ENCODE measurements around the gene CYFIP1.
A peak's percentile ranks its signal among the peaks of the same experiment; 100 is the strongest.

The CYFIP1 gene

DNA sequence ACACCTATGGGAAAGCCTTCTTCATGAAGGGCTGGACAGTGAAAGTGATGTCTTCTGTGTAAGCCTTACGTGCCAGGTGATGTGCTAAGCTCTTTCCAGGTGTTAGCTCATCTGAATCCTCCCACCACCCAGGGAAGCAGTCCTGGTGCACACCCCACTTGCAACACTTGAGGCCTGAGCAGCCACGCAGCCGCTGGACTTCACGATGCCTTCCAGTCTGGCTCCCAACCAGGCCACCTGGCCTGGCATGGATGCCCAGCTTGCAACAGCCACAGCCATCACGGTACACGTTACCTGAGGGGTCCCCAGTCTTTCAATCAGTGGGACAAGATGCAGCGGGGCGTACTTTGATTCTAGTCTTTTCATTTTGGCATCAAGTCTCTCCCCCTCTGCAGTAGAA is 105.9 kb downstream of the CYFIP1 start:
- H3K27ac Mint-ChIP-seq: no peak overlapping the region
- no peak overlapping the region for H3K4me3 Mint-ChIP-seq
- H3K27me3 Mint-ChIP-seq: no peaks in the 10 kb centered on the region
- no peaks in the 10 kb centered on the region for H3K4me1 Mint-ChIP-seq
- H3K9me3 Mint-ChIP-seq: no peaks in the 10 kb centered on the region
- DNase-seq: no peak
- H3K36me3 Mint-ChIP-seq: peaks cover 4% of the 10 kb centered on the region
- CTCF ChIA-PET: interaction anchor here (0.7 kb wide), 1 partner anchor 25 kb away, joined by 3 read pairs; no protein-coding TSS in a partner anchor

DNA sequence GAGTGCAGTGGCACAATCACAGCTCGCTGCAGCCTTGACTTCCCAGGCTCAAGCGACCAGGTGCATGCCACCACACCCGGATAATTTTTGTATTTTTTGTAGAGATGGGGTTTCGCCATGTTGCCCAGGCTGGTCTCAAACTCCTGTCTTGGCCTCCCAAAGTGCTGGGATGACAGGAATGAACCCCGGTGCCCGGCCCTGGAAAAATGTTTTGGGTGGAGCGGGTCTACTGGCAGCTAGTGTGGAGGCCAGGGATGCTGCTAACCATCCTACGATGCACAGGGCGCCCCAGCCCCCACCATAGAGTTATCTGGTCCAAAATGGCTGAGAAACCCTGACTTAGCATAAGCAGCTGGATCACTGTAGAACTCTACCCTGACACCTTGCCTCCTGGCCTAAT is 106.3 kb downstream of the CYFIP1 start:
- no peaks in the 10 kb centered on the region for H3K4me1 Mint-ChIP-seq
- CTCF ChIA-PET: interaction anchor here (0.7 kb wide), 1 partner anchor 24 kb away, joined by 3 read pairs; no protein-coding TSS in a partner anchor
- no peak for DNase-seq
- H3K27me3 Mint-ChIP-seq: no peaks in the 10 kb centered on the region
- no peak overlapping the region for H3K27ac Mint-ChIP-seq
- no peak overlapping the region for H3K4me3 Mint-ChIP-seq
- peaks cover 7% of the 10 kb centered on the region for H3K36me3 Mint-ChIP-seq
- H3K9me3 Mint-ChIP-seq: no peaks in the 10 kb centered on the region

DNA sequence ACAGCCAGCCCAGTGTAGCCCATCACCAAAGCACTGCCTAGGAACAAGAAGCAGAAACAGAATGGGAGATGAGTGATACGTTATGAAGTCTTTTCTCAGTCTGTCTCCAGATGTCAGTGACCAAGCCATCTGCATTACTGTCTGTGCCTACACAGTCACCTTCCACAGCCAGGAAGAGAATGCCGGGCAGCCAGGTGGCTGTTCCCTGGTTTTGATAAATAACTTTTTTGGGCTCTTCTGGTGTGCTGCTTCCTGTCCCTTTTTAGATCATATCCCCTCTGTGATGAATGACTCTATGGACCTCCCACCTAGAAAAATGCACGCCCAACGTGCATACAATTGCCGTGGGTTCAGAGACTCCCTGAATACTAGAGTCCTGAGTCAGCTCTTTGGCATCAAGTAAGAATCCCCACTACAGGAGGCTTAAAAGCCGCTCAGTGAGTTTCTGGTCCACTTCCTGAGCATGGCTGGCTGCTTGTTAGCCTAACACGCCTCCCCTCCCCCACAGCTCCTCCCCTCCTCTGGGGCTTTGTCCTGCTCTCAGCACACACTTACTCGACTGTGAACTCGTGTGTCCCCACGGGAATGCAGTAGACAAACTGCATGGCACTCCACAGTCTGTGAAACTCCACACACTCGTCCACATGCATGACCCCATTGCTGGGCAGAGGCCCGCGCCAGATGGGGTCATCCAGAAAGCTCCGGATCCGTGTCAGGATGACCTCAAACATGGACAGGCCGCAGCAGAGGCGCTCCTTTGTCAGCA is 107.0 kb downstream of the CYFIP1 start:
- Mint-ChIP-seq H3K36me3 (peaks cover 11% of the 10 kb centered on the region), H3K9me3 (no peaks in the 10 kb centered on the region), H3K27ac (no peak overlapping the region), H3K4me1 (no peaks in the 10 kb centered on the region), H3K27me3 (no peaks in the 10 kb centered on the region), H3K4me3 (no peak overlapping the region)
- CTCF ChIA-PET: no interaction called here
- no peak for DNase-seq

DNA sequence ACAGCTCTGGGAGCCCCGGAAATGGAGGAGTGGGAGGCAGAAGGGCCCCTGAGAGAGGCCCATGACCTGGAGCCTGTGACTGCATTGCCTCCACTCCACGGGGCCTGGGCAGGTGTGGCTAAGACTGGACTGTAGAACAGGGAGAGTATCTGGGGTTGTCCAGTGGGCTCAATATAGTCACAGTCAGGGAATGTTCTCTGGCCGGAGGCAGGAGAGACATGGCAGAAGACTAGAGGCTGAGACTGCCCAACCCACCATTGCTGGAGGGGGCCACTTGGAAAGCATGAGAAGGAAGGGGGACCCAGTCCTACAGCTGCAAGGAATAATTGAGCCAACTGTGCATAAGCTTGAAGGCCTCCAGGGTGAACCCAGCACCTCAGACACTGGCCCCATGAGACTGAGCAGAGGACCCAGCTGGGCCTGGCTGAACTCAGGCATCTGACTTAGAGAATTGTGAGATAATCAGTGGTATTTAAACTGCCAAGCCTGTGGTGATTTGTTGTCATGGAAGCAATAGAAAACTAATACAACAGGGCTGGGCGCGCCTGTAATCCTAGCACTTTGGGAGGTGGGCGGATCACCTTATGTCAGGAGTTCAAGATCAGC is 108.6 kb downstream of the CYFIP1 start:
- CTCF ChIA-PET: no interaction called here
- DNase-seq: no peak
- H3K36me3 Mint-ChIP-seq: peaks cover 19% of the 10 kb centered on the region
- H3K4me3 Mint-ChIP-seq: no peak overlapping the region
- H3K27ac Mint-ChIP-seq: no peak overlapping the region
- H3K9me3 Mint-ChIP-seq: no peaks in the 10 kb centered on the region
- H3K4me1 Mint-ChIP-seq: no peaks in the 10 kb centered on the region
- H3K27me3 Mint-ChIP-seq: no peaks in the 10 kb centered on the region

DNA sequence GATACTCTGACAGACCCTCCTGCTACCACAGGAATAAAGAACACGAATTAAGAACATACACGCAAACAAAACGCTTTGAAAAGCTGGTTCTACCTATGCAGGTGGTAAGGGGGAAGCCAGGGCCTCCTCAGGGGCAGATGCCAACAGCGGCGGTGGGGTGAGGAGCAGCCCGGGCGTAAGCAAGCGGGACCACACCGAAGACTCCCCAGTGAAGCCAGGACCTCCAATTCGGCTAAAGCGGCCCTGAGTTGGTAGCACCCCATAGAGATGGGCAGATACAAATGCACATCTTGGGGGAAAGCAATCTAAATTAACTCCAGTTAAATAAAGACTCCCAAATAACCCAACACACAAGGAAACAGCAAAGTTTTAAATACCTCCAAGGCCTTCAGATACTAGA is 109.3 kb downstream of the CYFIP1 start:
- Mint-ChIP-seq H3K27me3 (no peaks in the 10 kb centered on the region), H3K36me3 (peaks cover 26% of the 10 kb centered on the region), H3K27ac (no peak overlapping the region), H3K4me3 (no peak overlapping the region), H3K4me1 (no peaks in the 10 kb centered on the region), H3K9me3 (no peaks in the 10 kb centered on the region)
- CTCF ChIA-PET: no interaction called here
- DNase-seq: no peak

DNA sequence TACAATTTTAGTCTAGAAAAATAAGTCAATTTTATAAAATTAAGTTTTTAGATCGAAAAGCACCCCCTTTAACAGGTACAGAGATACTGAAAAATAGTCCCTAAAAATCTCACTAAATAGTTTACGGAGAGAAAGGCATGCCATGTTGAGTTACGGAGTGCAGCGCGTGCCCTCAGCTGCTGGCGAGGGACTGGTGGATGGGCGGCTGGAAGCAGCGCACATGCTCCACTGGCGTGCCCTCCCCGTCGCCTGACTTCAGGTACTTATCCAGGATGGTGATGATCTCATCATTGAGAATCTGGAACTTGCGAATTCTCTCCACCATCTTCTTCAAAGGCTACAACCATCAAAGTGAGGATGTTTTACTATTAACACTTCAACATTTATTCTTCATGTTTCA is 110.3 kb downstream of the CYFIP1 start:
- peaks cover 31% of the 10 kb centered on the region for H3K36me3 Mint-ChIP-seq
- no peak overlapping the region for H3K4me3 Mint-ChIP-seq
- H3K9me3 Mint-ChIP-seq: no peaks in the 10 kb centered on the region
- CTCF ChIA-PET: no interaction called here
- no peak overlapping the region for H3K27ac Mint-ChIP-seq
- no peak for DNase-seq
- no peaks in the 10 kb centered on the region for H3K4me1 Mint-ChIP-seq
- no peaks in the 10 kb centered on the region for H3K27me3 Mint-ChIP-seq

DNA sequence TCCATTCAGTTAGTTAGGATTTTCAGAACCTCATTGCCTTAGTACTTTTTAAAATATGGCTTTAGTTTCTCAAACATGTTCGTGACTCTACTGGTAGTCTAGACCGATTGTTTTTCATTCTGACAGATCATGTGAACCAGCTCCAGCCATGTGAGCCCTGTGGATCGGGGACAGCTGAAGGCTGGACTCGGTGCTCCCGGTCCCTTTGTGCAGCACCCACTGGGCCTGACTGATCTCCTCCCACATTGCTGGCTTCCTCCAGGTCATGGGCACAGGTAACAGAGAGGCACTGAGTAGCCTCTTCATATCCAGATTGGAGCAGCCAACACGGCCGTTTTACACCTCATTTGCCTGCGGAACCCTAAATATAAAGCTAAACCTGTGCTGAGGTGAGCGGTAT is 111.2 kb downstream of the CYFIP1 start:
- Mint-ChIP-seq H3K4me1 (no peaks in the 10 kb centered on the region), H3K4me3 (no peak overlapping the region), H3K9me3 (no peaks in the 10 kb centered on the region), H3K36me3 (peaks cover 38% of the 10 kb centered on the region), H3K27me3 (no peaks in the 10 kb centered on the region), H3K27ac (no peak overlapping the region)
- CTCF ChIA-PET: no interaction called here
- DNase-seq: no peak

DNA sequence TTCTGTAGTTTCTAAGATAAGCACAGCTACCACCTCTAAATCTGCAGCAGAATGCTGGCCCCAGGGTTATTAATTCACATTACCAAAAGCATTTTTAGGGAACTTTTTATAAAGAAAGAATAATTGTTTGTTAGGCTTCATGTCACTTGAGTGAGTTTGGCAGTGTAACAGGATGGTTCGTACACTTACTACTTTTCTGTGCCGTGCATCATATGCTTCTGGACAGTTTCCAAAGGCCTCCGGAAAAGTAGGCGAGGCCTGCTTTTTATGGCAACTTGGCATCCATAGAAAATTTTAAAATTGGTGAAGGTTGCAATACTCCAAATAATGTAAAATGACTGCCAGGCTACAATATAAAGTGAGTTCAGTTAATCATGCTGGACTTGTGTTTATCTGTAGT is 111.7 kb downstream of the CYFIP1 start:
- CTCF ChIA-PET: no interaction called here
- H3K27ac Mint-ChIP-seq: no peak overlapping the region
- H3K27me3 Mint-ChIP-seq: no peaks in the 10 kb centered on the region
- no peaks in the 10 kb centered on the region for H3K9me3 Mint-ChIP-seq
- no peak overlapping the region for H3K4me3 Mint-ChIP-seq
- DNase-seq: no peak
- H3K4me1 Mint-ChIP-seq: no peaks in the 10 kb centered on the region
- peaks cover 42% of the 10 kb centered on the region for H3K36me3 Mint-ChIP-seq

DNA sequence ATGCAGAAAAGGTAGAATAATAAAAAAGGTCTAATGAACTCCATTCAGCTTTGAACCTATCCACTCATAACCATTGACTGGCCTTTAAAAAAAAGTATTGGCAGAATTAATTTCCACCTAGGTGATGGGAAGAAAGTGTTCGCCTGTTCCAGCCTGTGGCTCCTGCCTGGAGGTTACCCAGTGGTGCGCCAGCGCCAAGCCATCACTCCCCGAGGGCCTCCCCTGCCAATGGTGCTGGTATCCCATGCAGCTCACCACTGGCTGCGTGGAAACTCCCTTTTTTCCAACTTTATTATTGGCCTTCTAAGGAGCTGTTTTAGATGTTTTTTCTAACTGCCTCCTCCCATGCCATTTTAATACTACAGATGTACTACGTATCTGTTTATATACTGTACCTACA is 112.3 kb downstream of the CYFIP1 start:
- Mint-ChIP-seq H3K27me3 (no peaks in the 10 kb centered on the region), H3K36me3 (peaks cover 45% of the 10 kb centered on the region), H3K9me3 (no peaks in the 10 kb centered on the region), H3K4me1 (no peaks in the 10 kb centered on the region), H3K4me3 (no peak overlapping the region), H3K27ac (no peak overlapping the region)
- CTCF ChIA-PET: no interaction called here
- no peak for DNase-seq

DNA sequence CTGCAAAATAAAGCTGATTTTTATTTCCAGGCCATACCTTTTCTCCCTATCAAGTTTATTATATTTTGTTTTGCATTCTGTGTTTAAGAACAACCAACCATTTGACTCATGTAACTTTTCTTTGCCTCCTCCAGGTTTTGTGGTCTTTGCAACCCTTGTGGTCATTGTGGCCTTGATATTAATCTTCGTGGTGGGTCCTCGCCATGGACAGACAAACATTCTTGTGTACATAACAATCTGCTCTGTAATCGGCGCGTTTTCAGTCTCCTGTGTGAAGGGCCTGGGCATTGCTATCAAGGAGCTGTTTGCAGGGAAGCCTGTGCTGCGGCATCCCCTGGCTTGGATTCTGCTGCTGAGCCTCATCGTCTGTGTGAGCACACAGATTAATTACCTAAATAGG is 114.1 kb downstream of the CYFIP1 start:
- no peaks in the 10 kb centered on the region for H3K27me3 Mint-ChIP-seq
- H3K36me3 Mint-ChIP-seq: peaks cover 58% of the 10 kb centered on the region
- no peak overlapping the region for H3K4me3 Mint-ChIP-seq
- H3K27ac Mint-ChIP-seq: no peak overlapping the region
- CTCF ChIA-PET: no interaction called here
- no peaks in the 10 kb centered on the region for H3K9me3 Mint-ChIP-seq
- no peaks in the 10 kb centered on the region for H3K4me1 Mint-ChIP-seq
- no peak for DNase-seq

DNA sequence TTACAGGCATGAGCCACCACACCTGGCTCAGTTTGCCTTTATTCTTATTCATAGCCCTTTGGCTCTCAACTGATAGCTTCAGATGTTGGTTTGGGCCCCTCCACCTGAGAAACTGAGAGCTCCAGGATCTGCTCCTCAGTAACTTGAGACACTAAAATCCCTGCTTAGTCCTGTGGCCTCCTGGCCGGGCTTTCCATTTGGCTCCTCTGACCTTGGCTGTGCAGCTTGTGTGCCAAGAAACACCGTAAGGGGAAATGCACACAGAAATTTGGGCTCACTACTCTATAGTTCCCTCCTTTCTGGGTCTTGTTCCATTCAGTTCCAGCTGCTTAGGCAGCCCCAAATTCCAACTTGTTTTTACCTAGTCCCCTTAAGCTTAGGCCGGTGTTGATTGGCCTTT is 116.8 kb downstream of the CYFIP1 start:
- no peaks in the 10 kb centered on the region for H3K4me1 Mint-ChIP-seq
- CTCF ChIA-PET: no interaction called here
- H3K36me3 Mint-ChIP-seq: peaks cover 59% of the 10 kb centered on the region
- H3K4me3 Mint-ChIP-seq: no peak overlapping the region
- no peaks in the 10 kb centered on the region for H3K27me3 Mint-ChIP-seq
- DNase-seq: no peak
- H3K9me3 Mint-ChIP-seq: no peaks in the 10 kb centered on the region
- H3K27ac Mint-ChIP-seq: peak overlapping the region; percentile 33

DNA sequence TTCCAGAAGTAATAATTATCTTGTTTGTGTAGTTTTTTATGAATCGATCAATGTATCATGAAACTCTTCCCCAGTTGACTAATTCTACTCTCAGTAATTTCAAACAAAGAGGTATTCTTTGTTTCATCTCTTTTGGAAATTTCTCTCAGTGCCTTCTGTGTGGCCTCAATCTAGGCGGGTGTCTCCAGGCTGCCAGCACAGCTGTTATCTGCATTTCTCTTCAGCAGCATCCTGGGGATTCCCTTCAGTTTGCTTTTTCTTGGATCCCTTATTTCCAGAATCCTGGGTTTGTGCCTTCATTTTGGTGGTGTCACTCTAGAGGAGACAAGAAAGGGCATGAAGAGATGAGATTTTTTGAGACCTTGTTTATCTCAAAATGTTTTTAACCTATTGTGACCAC is 119.0 kb downstream of the CYFIP1 start:
- Mint-ChIP-seq H3K27me3 (no peaks in the 10 kb centered on the region), H3K9me3 (no peaks in the 10 kb centered on the region), H3K4me3 (no peak overlapping the region), H3K27ac (no peak overlapping the region), H3K4me1 (no peaks in the 10 kb centered on the region), H3K36me3 (peaks cover 51% of the 10 kb centered on the region)
- CTCF ChIA-PET: no interaction called here
- no peak for DNase-seq

DNA sequence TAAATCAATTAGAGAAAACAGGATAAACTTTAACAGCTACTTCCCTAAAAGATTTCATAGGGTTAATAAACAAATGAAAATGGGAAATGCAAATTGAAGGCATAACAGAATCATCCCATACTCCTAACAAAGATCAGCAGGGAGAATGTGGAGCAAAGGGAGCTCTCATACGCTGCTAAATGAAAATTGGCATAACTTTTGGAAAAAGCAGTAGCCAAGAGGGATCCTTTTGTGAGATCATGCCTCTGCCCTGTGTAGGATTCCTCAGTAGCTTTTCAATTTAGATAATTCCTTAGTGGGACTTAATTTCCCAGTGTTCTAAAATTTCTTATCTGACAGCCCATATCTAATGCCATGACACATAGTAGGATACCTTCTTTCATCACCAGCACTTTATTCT is 123.5 kb downstream of the CYFIP1 start:
- no peaks in the 10 kb centered on the region for H3K27me3 Mint-ChIP-seq
- no peak overlapping the region for H3K27ac Mint-ChIP-seq
- H3K4me3 Mint-ChIP-seq: no peak overlapping the region
- no peaks in the 10 kb centered on the region for H3K4me1 Mint-ChIP-seq
- CTCF ChIA-PET: no interaction called here
- no peaks in the 10 kb centered on the region for H3K9me3 Mint-ChIP-seq
- DNase-seq: no peak
- H3K36me3 Mint-ChIP-seq: peaks cover 39% of the 10 kb centered on the region

DNA sequence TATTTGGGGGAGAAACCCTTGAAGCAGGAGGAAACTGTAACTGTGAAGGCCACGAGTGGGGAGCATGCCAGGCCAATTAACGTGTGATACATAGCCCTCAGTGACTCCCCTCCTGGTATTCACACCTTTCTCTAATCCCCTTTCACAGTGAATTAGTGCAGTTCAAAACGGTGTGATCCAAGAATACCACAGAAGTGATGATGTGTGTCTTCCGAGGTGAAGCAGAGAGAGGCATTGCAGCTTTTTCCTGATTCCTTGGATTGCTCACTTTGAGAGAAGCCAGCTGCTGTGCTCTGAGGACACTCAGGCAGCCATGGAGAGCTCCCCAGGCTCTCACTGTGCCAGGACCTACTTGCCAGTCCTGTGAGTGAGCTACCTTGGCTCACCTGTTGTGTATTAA is 124.4 kb downstream of the CYFIP1 start:
- H3K36me3 Mint-ChIP-seq: peaks cover 34% of the 10 kb centered on the region
- no peak for DNase-seq
- CTCF ChIA-PET: no interaction called here
- H3K4me1 Mint-ChIP-seq: no peaks in the 10 kb centered on the region
- no peak overlapping the region for H3K4me3 Mint-ChIP-seq
- H3K9me3 Mint-ChIP-seq: no peaks in the 10 kb centered on the region
- H3K27ac Mint-ChIP-seq: no peak overlapping the region
- no peaks in the 10 kb centered on the region for H3K27me3 Mint-ChIP-seq

DNA sequence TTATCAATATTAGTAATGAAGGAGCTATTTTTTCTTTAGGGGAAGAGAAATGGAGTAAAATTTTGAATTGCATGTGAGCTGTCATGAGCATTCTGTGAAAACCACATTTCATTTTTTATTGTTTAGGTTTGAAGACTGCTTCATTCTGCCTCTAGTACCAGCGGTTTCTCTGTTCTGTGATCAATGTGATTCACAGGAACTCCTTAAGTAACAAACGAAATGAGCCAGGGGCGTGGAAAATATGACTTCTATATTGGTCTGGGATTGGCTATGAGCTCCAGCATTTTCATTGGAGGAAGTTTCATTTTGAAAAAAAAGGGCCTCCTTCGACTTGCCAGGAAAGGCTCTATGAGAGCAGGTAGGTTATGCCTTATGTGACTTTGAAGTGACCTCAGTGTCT is 128.7 kb downstream of the CYFIP1 start:
- no peaks in the 10 kb centered on the region for H3K27me3 Mint-ChIP-seq
- no peak overlapping the region for H3K27ac Mint-ChIP-seq
- H3K4me3 Mint-ChIP-seq: no peak overlapping the region
- H3K9me3 Mint-ChIP-seq: no peaks in the 10 kb centered on the region
- H3K36me3 Mint-ChIP-seq: peaks cover 32% of the 10 kb centered on the region
- CTCF ChIA-PET: no interaction called here
- peaks cover 5% of the 10 kb centered on the region for H3K4me1 Mint-ChIP-seq
- no peak for DNase-seq

Measured in activated naive CD4-positive, alpha-beta T cell treated with anti-CD3 and anti-CD28 coated beads, Interleukin-2, amount 10 ng/mL, durations not matched to agents 7 days and 5 days (primary cell).